ENCODE data around the gene CACNA1S.

GRCh38 chr1:201053155-201053860 is 58.9 kb downstream of the CACNA1S start:
- TF ChIP-seq CREB1 (CRISPR knock-in tag; IDR thresholded peaks at IDR 0.05) (no peak), CTCF (IDR thresholded peaks at IDR 0.05) (no peak), E2F1 (CRISPR knock-in tag; IDR thresholded peaks at IDR 0.05) (no peak), ZNF512 (CRISPR knock-in tag; IDR thresholded peaks at IDR 0.05; ENCODE audit: borderline replicate concordance) (no peak), ZBTB43 (CRISPR knock-in tag; IDR thresholded peaks at IDR 0.05) (no peak), ESRRA (CRISPR knock-in tag; IDR thresholded peaks at IDR 0.05; ENCODE audit: borderline replicate concordance) (no peak), SMAD3 (CRISPR knock-in tag; IDR thresholded peaks at IDR 0.05; ENCODE audit: borderline replicate concordance) (no peak), NR2C2 (CRISPR knock-in tag; IDR thresholded peaks at IDR 0.05) (no peak), CDX4 (CRISPR knock-in tag; IDR thresholded peaks at IDR 0.05; ENCODE audit: borderline replicate concordance) (no peak)

Data from WTC11 (cell line).